Measurements from ENCODE around the gene OR51B2. TPM values are rescaled to one million over a fixed set of nuclear protein-coding genes. Genes with fewer than 3 reads are reported as not detected.
"Not testable (repeated sequence)": the region's sequence is repeated elsewhere in the genome, so short reads cannot be mapped to it uniquely, and the experiment has no call there.

OR51B2 gene
- total RNA-seq, 3 donors from 2014 or later: not detected

- Histone ChIP-seq H3K4me3 (no peak overlapping the region), H3K9me3 (no peaks in the 10 kb centered on the region), H3K4me1 (ENCODE audit: low read depth) (no peaks in the 10 kb centered on the region), H3K36me3 (ENCODE audit: low read depth) (no peaks in the 10 kb centered on the region)
- intact Hi-C loops (cut with DNase I, micrococcal nuclease): no loop called here
- TF ChIP-seq, protein P1, sequence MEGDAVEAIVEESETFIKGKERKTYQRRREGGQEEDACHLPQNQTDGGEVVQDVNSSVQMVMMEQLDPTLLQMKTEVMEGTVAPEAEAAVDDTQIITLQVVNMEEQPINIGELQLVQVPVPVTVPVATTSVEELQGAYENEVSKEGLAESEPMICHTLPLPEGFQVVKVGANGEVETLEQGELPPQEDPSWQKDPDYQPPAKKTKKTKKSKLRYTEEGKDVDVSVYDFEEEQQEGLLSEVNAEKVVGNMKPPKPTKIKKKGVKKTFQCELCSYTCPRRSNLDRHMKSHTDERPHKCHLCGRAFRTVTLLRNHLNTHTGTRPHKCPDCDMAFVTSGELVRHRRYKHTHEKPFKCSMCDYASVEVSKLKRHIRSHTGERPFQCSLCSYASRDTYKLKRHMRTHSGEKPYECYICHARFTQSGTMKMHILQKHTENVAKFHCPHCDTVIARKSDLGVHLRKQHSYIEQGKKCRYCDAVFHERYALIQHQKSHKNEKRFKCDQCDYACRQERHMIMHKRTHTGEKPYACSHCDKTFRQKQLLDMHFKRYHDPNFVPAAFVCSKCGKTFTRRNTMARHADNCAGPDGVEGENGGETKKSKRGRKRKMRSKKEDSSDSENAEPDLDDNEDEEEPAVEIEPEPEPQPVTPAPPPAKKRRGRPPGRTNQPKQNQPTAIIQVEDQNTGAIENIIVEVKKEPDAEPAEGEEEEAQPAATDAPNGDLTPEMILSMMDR (IDR thresholded peaks at IDR 0.05): no peak
- ATAC-seq (no peak), DNase-seq (no peak)
These were observed 20.5 kb downstream of the OR51B2 start for GRCh38 chr11:5303626-5304025.

DNA sequence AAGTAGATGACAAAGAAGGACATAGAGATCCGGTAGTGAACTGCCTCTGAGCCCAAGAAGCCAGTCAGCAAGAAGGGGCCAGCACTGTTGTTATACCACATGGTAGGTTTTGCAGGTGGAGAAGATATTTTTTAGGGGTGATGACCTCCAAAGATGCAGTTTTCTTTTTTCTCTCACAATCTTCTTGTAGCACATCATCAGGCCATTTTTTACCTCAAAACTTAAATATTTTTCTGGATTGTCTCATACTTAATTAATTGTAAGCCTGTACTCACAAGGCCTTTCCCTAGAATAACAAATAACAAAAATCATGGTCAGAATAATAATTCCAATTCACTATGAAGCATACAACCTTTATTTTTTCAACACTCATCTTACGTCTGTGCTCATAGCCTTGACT lies 22.3 kb downstream of the OR51B2 start, which contains the start of gene OR51B4:
Gene OR51B4, minus strand, starts transcription at position 101 of the 400 bp plus-strand sequence. Its CDS starts 0 bp downstream, at position 101.
- Histone ChIP-seq H3K36me3 (ENCODE audit: low read depth) (no peaks in the 10 kb centered on the region), H3K4me3 (no peak within 1 kb of the TSS), H3K4me1 (ENCODE audit: low read depth) (no peaks in the 10 kb centered on the region), H3K9me3 (no peaks in the 10 kb centered on the region)
- TF ChIP-seq, protein P1 (IDR thresholded peaks at IDR 0.05): no peak
- intact Hi-C loops (cut with DNase I, micrococcal nuclease): no loop called here
- ATAC-seq (no peak), DNase-seq (no peak)

DNA sequence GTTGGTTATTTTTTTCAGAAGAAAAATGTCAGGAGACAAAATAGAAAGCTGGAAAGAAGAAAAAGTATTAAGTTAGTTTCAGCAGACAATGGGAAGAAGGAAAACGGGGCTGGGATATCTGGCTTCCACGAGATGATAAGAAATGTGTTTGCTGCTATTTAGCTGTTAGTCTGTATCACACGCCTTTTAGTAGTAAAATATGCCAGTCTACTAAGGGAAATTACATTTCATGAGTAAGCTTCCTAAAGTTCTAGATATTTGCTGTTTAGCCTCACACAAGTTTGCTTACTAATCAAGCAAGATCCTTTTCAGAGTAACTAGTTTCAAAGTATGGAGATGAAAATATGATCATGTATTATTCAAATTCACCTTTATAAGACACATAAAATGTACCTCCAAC lies 23.8 kb downstream of the OR51B2 start:
- intact Hi-C loops (cut with DNase I, micrococcal nuclease): no loop called here
- H3K4me1 ChIP-seq (ENCODE audit: low read depth): no peaks in the 10 kb centered on the region
- DNase-seq (no peak), ATAC-seq (no peak)
- TF ChIP-seq, protein P1 (IDR thresholded peaks at IDR 0.05): no peak
- H3K9me3 ChIP-seq: no peaks in the 10 kb centered on the region
- H3K4me3 ChIP-seq: no peak overlapping the region
- no peaks in the 10 kb centered on the region for H3K36me3 ChIP-seq (ENCODE audit: low read depth)

DNA sequence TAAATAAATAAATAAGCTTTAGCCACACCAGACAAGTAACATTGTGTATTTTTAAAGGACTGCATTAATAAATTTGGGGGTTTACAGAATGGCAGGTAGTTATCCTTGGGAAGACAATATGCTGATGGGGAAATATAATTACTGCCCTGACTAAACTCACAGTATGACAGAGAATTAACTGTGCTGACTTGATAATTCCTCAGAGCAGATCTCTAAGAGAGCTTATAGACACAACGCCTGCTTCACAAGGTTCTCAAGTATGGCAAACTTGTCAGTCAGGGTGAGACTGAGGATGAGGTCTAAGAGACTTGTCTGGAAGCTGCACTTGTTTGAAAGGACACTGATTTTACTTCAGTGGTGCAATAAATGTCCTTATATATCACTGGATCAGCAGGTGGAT lies 25.6 kb downstream of the OR51B2 start:
- no peaks in the 10 kb centered on the region for H3K36me3 ChIP-seq (ENCODE audit: low read depth)
- ATAC-seq (no peak), DNase-seq (no peak)
- intact Hi-C loops (cut with DNase I, micrococcal nuclease): no loop called here
- no peak overlapping the region for H3K4me3 ChIP-seq
- H3K9me3 ChIP-seq: no peaks in the 10 kb centered on the region
- TF ChIP-seq, protein P1 (IDR thresholded peaks at IDR 0.05): no peak
- no peaks in the 10 kb centered on the region for H3K4me1 ChIP-seq (ENCODE audit: low read depth)

DNA sequence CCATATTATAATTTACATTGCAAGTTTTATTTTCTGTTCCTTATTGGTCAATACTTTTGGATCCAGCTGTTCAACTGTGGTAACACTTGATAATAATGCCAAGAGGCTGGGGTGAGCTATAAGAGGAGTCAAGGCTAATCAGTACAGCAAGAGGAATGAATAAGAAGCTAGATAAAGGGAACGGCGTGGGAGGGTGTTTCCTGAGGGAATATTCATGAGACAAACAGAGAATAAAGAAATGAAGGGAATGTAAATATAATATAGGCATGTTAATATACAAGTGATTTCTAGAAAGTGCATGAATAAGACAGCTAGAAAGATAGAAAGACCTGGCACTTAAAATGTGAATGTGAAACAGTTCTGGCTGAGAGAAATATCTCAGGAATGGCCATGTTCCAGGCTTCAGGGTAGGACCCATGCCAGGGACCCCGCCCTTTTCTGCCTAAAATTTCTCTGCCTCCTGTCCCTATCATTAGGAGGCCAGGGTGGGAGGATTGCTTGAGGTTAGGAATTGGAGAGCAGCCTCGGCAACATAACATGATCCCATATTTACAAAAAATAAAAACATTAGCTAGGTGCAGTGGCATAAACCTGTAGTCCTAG lies 26.3 kb downstream of the OR51B2 start:
- Histone ChIP-seq H3K4me3 (no peak overlapping the region), H3K36me3 (ENCODE audit: low read depth) (no peaks in the 10 kb centered on the region), H3K9me3 (no peaks in the 10 kb centered on the region), H3K4me1 (ENCODE audit: low read depth) (no peaks in the 10 kb centered on the region)
- no peak for ATAC-seq
- intact Hi-C loops (cut with DNase I, micrococcal nuclease): no loop called here
- DNase-seq: no peak
- TF ChIP-seq, protein P1 (IDR thresholded peaks at IDR 0.05): no peak

DNA sequence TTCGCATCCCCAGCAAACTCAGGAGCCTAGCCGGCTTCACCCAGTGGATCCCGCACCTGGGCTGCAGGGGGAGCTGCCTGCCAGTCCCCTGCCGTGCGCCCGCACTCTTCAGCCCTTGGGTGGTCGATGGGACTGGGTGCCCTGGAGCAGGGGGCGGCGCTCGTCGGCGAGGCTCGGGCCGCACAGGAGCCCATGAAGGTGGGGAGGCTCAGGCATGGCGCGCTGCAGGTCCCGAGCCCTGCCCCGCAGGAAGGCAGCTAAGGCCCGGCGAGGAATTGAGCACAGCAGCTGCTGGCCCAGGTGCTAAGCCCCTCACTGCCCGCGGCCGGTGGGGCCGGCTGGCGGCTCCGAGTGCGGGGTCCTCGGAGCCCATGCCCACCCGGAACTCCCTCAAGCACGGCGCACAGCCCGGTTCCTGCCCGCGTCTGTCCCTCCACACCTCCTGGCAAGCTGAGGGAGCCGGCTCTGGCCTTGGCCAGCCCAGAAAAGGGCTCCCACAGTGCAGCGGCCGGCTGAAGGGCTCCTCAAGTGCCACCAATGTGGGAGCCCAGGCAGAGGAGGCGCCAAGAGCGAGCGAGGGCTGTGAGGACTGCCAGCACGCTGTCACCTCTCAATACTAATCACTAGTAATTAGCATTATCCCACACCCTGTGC lies 29.6 kb downstream of the OR51B2 start:
- H3K9me3 ChIP-seq; H3K36me3 ChIP-seq (ENCODE audit: low read depth); DNase-seq; H3K4me3 ChIP-seq; ATAC-seq; intact Hi-C loops (cut with DNase I, micrococcal nuclease); H3K4me1 ChIP-seq (ENCODE audit: low read depth): not testable (repeated sequence)
